Measurements from ENCODE around the gene FAM107B. TPM values are rescaled to one million over a fixed set of nuclear protein-coding genes. Genes with fewer than 3 reads are reported as not detected.
A peak's percentile ranks its signal among the peaks of the same experiment; 100 is the strongest.

FAM107B gene
- total RNA-seq, 1 donor from 2014 or later = 50.9 TPM

DNA sequence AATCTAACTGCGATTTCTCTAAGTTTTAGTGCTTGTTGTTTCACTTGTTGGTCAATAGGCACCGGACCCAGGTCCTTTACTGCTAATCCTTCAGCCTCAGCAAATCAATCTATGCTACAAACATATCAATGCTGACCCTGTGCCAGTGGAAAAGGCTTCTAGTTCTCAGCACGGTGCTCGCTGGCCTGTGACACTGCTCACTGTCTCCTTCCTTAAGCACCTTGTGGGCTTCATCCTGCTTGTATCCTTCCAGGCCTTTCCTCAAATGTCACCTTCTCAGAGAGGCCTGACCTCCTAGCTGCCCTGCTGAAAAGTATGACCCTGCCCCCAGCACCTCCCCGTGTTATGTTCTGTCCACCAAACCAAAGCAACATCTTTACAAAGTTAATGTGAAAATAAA lies 242.7 kb downstream of the FAM107B start:
- TF ChIP-seq, protein P1, sequence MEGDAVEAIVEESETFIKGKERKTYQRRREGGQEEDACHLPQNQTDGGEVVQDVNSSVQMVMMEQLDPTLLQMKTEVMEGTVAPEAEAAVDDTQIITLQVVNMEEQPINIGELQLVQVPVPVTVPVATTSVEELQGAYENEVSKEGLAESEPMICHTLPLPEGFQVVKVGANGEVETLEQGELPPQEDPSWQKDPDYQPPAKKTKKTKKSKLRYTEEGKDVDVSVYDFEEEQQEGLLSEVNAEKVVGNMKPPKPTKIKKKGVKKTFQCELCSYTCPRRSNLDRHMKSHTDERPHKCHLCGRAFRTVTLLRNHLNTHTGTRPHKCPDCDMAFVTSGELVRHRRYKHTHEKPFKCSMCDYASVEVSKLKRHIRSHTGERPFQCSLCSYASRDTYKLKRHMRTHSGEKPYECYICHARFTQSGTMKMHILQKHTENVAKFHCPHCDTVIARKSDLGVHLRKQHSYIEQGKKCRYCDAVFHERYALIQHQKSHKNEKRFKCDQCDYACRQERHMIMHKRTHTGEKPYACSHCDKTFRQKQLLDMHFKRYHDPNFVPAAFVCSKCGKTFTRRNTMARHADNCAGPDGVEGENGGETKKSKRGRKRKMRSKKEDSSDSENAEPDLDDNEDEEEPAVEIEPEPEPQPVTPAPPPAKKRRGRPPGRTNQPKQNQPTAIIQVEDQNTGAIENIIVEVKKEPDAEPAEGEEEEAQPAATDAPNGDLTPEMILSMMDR (conservative IDR thresholded peaks at IDR 0.05) = no peak
- Mint-ChIP-seq H3K4me3 (no peak overlapping the region), H3K9me3 (no peaks in the 10 kb centered on the region), H3K27ac (peak overlapping the region; percentile 79), H3K4me1 (ENCODE audit: unreplicated experiment) (peaks cover 25% of the 10 kb centered on the region), H3K27me3 (no peaks in the 10 kb centered on the region), H3K36me3 (peaks cover 20% of the 10 kb centered on the region)
- no peak for DNase-seq (ENCODE audit: extremely low spot score, unreplicated experiment)

DNA sequence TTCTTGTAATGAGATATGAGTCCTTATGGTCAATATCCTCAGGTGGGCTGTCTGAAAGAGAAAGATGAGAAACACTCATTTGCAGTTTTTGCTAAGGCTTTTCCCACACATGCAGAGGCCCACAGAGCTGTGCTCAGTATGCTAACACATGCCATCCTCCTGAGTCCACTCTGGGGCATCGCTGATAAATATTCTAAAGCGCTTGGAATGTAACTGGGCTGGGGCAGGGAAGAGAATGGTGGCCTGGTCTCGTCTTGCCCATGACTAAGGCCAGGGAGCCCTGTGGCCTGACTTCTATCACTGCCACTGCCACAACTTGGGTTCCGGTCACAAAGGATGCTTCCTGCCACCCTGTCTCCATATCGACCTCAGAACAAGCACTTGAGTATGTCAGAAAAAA lies 244.2 kb downstream of the FAM107B start:
- H3K36me3 Mint-ChIP-seq = peaks cover 28% of the 10 kb centered on the region
- no peaks in the 10 kb centered on the region for H3K9me3 Mint-ChIP-seq
- H3K27ac Mint-ChIP-seq = no peak overlapping the region
- H3K4me1 Mint-ChIP-seq (ENCODE audit: unreplicated experiment) = peaks cover 27% of the 10 kb centered on the region
- no peaks in the 10 kb centered on the region for H3K27me3 Mint-ChIP-seq
- TF ChIP-seq, protein P1 (conservative IDR thresholded peaks at IDR 0.05) = no peak
- DNase-seq (ENCODE audit: extremely low spot score, unreplicated experiment) = no peak
- no peak overlapping the region for H3K4me3 Mint-ChIP-seq

DNA sequence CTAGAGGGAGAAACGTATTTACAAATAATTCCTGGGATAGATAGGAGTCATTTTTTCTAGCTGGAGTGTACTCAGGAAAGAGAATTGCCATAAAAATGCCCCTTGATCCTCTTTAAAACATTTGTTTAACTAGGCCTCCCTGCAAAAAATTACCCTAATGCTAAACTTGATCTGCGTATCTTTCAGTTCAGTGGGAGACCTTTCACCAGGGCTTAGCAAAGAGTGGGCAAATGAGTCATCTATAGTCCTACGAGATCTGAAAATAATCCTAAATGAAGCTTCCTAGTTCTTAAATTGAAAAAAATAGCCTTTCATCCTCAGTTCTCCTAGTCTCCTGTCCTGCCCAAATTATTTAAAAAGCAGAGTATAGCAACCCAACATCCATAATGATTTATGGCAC lies 245.3 kb downstream of the FAM107B start:
- no peaks in the 10 kb centered on the region for H3K9me3 Mint-ChIP-seq
- H3K27me3 Mint-ChIP-seq = no peaks in the 10 kb centered on the region
- peaks cover 24% of the 10 kb centered on the region for H3K36me3 Mint-ChIP-seq
- no peak overlapping the region for H3K27ac Mint-ChIP-seq
- H3K4me1 Mint-ChIP-seq (ENCODE audit: unreplicated experiment) = peaks cover 28% of the 10 kb centered on the region
- no peak overlapping the region for H3K4me3 Mint-ChIP-seq
- TF ChIP-seq, protein P1 (conservative IDR thresholded peaks at IDR 0.05) = no peak
- no peak for DNase-seq (ENCODE audit: extremely low spot score, unreplicated experiment)

DNA sequence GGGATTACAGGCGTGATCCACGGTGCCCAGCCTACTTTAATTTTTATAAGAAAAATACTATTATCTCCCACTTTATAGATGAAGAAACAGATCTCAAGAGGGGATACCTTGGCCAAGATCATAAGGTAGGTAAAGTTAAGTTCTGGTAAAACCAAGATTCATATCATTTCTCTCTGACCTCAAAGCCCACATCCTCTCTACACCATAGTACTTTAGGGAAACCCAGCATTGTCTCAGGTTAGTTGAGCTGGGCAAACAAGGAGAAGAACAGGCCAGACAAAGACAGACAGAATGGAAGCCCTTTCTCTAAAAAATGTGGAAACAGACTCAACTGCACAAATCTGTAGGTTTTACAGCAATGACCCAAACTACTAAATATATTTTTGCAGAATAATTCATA lies 246.2 kb downstream of the FAM107B start:
- DNase-seq (ENCODE audit: extremely low spot score, unreplicated experiment) = no peak
- TF ChIP-seq, protein P1 (conservative IDR thresholded peaks at IDR 0.05) = no peak
- Mint-ChIP-seq H3K27me3 (no peaks in the 10 kb centered on the region), H3K27ac (no peak overlapping the region), H3K4me3 (no peak overlapping the region), H3K36me3 (peaks cover 23% of the 10 kb centered on the region), H3K9me3 (no peaks in the 10 kb centered on the region), H3K4me1 (ENCODE audit: unreplicated experiment) (peaks cover 24% of the 10 kb centered on the region)

DNA sequence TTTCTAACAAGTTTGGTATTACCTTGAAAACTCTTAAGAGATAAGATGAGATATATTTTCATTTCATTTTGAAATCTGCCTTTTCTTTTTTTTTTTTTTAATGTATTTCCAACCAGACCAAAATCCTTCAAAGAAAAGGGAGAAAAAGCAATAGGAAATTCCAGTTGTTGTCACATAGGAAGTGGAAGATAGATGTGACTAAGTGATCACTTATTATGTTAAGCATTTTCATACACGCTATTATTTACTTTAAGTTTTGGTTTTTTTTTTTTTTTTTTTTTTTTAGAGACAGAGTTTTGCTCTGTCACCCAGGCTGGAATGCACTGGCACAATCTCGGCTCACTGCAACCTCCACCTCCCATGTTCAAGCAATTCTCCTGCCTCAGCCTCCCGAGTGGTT lies 246.8 kb downstream of the FAM107B start:
- H3K27ac Mint-ChIP-seq = no peak overlapping the region
- peaks cover 19% of the 10 kb centered on the region for H3K4me1 Mint-ChIP-seq (ENCODE audit: unreplicated experiment)
- no peaks in the 10 kb centered on the region for H3K9me3 Mint-ChIP-seq

More for the DNA sequence above, 246.8 kb downstream of the FAM107B start:
- peaks cover 22% of the 10 kb centered on the region for H3K36me3 Mint-ChIP-seq
- TF ChIP-seq, protein P1 (conservative IDR thresholded peaks at IDR 0.05) = no peak
- no peak overlapping the region for H3K4me3 Mint-ChIP-seq
- DNase-seq (ENCODE audit: extremely low spot score, unreplicated experiment) = no peak
- H3K27me3 Mint-ChIP-seq = no peaks in the 10 kb centered on the region

Measured in type B pancreatic cell (in vitro differentiated cells).